ENCODE results near the gene OXLD1.

- TF ChIP-seq CTCF (IDR thresholded peaks at IDR 0.05) (no peak), POLR2A (IDR thresholded peaks at IDR 0.05) (no peak)
Measured at GRCh38 chr17:81715107-81715871, 48.9 kb upstream of the OXLD1 start.

All from adrenal gland (tissue), 5 donors.